Ovary (tissue), 3 donors: ENCODE data around the gene TUB.

Source experiments
- POLR2A ChIP-seq: fragments of 450-650 bp; IDR thresholded peaks from one replicate; pipeline ENCODE4 v1.6.1; 2017; ENCODE audit warnings: antibody characterized with exemption, mild to moderate bottlenecking, moderate library complexity
- TF ChIP-seq, protein P1 (sequence below), 3 donors: fragments of 450-650 bp in 2 of 3; fragments of 200-600 bp in 1 of 3; IDR thresholded peaks; one replicate each; pipeline versions ENCODE4 v1.5.1 to v1.8.0; 2016 to 2022; ENCODE audit warnings: antibody characterized with exemption in 3 of 3, mild to moderate bottlenecking in 1 of 3
- donor health status: DM: no; HTN: no; CAD: no.

GRCh38 chr11:8101421-8101820, 20.4 kb downstream of the TUB start:
- TF ChIP-seq, protein P1, sequence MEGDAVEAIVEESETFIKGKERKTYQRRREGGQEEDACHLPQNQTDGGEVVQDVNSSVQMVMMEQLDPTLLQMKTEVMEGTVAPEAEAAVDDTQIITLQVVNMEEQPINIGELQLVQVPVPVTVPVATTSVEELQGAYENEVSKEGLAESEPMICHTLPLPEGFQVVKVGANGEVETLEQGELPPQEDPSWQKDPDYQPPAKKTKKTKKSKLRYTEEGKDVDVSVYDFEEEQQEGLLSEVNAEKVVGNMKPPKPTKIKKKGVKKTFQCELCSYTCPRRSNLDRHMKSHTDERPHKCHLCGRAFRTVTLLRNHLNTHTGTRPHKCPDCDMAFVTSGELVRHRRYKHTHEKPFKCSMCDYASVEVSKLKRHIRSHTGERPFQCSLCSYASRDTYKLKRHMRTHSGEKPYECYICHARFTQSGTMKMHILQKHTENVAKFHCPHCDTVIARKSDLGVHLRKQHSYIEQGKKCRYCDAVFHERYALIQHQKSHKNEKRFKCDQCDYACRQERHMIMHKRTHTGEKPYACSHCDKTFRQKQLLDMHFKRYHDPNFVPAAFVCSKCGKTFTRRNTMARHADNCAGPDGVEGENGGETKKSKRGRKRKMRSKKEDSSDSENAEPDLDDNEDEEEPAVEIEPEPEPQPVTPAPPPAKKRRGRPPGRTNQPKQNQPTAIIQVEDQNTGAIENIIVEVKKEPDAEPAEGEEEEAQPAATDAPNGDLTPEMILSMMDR (IDR thresholded peaks at IDR 0.05), result no peak
- TF ChIP-seq POLR2A, result no peak
